ENCODE data around the gene ZNF276.
"Not testable (repeated sequence)": the region's sequence is repeated elsewhere in the genome, so short reads cannot be mapped to it uniquely, and the experiment has no call there.

The ZNF276 gene

GRCh38 chr16:89687092-89687940 is 34.0 kb upstream of the ZNF276 start:
- peak overlapping the region; percentile 87 for H3K4me3 ChIP-seq (replicated peaks; ENCODE audit: low read depth, low read length)
- DNase-seq (ENCODE audit: extremely low read depth, low read depth), result no peak

GRCh38 chr16:89688395-89688794 is 32.9 kb upstream of the ZNF276 start:
- no peak for DNase-seq (ENCODE audit: extremely low read depth, low read depth)
- TF ChIP-seq CTCF (IDR thresholded peaks at IDR 0.05; ENCODE audit: low read depth, low read length, missing control alignments), result no peak
- H3K4me3 ChIP-seq (replicated peaks; ENCODE audit: low read depth, low read length), result no peak overlapping the region

More at GRCh38 chr16:89687092-89687940, 34.0 kb upstream of the ZNF276 start:
- TF ChIP-seq CTCF (IDR thresholded peaks at IDR 0.05; ENCODE audit: low read depth, low read length, missing control alignments), result no peak

- no peak overlapping the region for H3K4me3 ChIP-seq (replicated peaks; ENCODE audit: low read depth, low read length)
- no peak for TF ChIP-seq CTCF (IDR thresholded peaks at IDR 0.05; ENCODE audit: low read depth, low read length, missing control alignments)
- no peak for DNase-seq (ENCODE audit: extremely low read depth, low read depth)
Observed at GRCh38 chr16:89689142-89689541, 32.2 kb upstream of the ZNF276 start.

GRCh38 chr16:89689621-89690020 is 31.7 kb upstream of the ZNF276 start:
- not testable (repeated sequence) for H3K4me3 ChIP-seq (replicated peaks; ENCODE audit: low read depth, low read length); DNase-seq (ENCODE audit: extremely low read depth, low read depth)

GRCh38 chr16:89690392-89690901 is 30.9 kb upstream of the ZNF276 start:
- no peak for TF ChIP-seq CTCF (IDR thresholded peaks at IDR 0.05; ENCODE audit: low read depth, low read length, missing control alignments)
- DNase-seq (ENCODE audit: extremely low read depth, low read depth), result no peak
- H3K4me3 ChIP-seq (replicated peaks; ENCODE audit: low read depth, low read length), result no peak overlapping the region

- H3K4me3 ChIP-seq (replicated peaks; ENCODE audit: low read depth, low read length), result no peak overlapping the region
- no peak for TF ChIP-seq CTCF (IDR thresholded peaks at IDR 0.05; ENCODE audit: low read depth, low read length, missing control alignments)
- DNase-seq (ENCODE audit: extremely low read depth, low read depth), result no peak
Observed at GRCh38 chr16:89691231-89691985, 29.9 kb upstream of the ZNF276 start.

- DNase-seq (ENCODE audit: extremely low read depth, low read depth), result no peak
- no peak for TF ChIP-seq CTCF (IDR thresholded peaks at IDR 0.05; ENCODE audit: low read depth, low read length, missing control alignments)
Observed at GRCh38 chr16:89691986-89692569, 29.3 kb upstream of the ZNF276 start.

More at GRCh38 chr16:89691986-89692569, 29.3 kb upstream of the ZNF276 start:
- no peak overlapping the region for H3K4me3 ChIP-seq (replicated peaks; ENCODE audit: low read depth, low read length)
